PC-3 (cell line): ENCODE data around the gene PJA1. TPM values are rescaled to one million over a fixed set of nuclear protein-coding genes. Genes with fewer than 3 reads are reported as not detected.

Experiments used
- ATAC-seq: fragments of 200-7000 bp; cut with Tn5 transposase; 2 replicates; pipeline ENCODE4 v1.9.1; 2020; ENCODE audit warnings: mild to moderate bottlenecking, moderate library complexity
- BruUV-seq: library from RNA; stranded (reverse); fragments of 400-500 nt; replicated peaks from 2 replicates; lab custom pipeline; 2021; lab: Mats Ljungman, UMichigan
- CTCF ChIA-PET: fragments of 300-600 bp; sonication (Branson Sonifier 250); formaldehyde crosslinking; loops from one replicate; lab custom pipeline; 2022; ENCODE audit warnings: antibody characterized with exemption; lab: Charles Lee
- POLR2A ChIA-PET: fragments of 300-600 bp; sonication (Branson Sonifier 250); formaldehyde crosslinking; loops from one replicate; lab custom pipeline; 2022; ENCODE audit warnings: antibody characterized with exemption; ENCODE audit not compliant: unreplicated experiment; lab: Charles Lee
- DNase-seq: peaks from one replicate; pipeline ENCODE4 v3.0.0-alpha.2; 2015
- H2AFZ ChIP-seq: fragments of 300-600 bp; sonication (generic); 2 replicates; pipeline ENCODE4 v1.6.0; 2016; ENCODE audit warnings: antibody characterized with exemption, low read length
- H3F3A ChIP-seq: fragments of 300-600 bp; sonication (generic); one replicate; pipeline ENCODE4 v1.6.0; 2017; ENCODE audit warnings: antibody characterized with exemption, low read length, control low read depth, mild to moderate bottlenecking; ENCODE audit not compliant: unreplicated experiment
- H3K27ac ChIP-seq: fragments of 300-600 bp; sonication (generic); 2 replicates; pipeline ENCODE4 v1.5.1; 2016; ENCODE audit warnings: mild to moderate bottlenecking, low read length
- H3K27me3 ChIP-seq: fragments of 300-600 bp; sonication (generic); 2 replicates; pipeline ENCODE4 v1.6.1; 2016; ENCODE audit warnings: low read length, mixed read lengths
- H3K36me3 ChIP-seq: fragments of 300-600 bp; sonication (generic); 2 replicates; pipeline ENCODE4 v1.6.1; 2016; ENCODE audit warnings: low read depth, mixed run types, low read length, mixed read lengths
- H3K4me1 ChIP-seq: fragments of 300-600 bp; sonication (generic); 2 replicates; pipeline ENCODE4 v1.5.1; 2016; ENCODE audit warnings: low read length; ENCODE audit not compliant: insufficient read depth
- H3K4me2 ChIP-seq: fragments of 300-600 bp; sonication (generic); 2 replicates; pipeline ENCODE4 v1.6.0; 2016; ENCODE audit warnings: low read length
- H3K4me3 ChIP-seq: fragments of 300-600 bp; sonication (generic); 2 replicates; pipeline ENCODE4 v1.5.1; 2016; ENCODE audit warnings: mild to moderate bottlenecking, low read length, mixed read lengths
- H3K79me2 ChIP-seq: fragments of 300-600 bp; sonication (generic); 2 replicates; pipeline ENCODE4 v1.6.1; 2017; ENCODE audit warnings: low read length, mixed read lengths
- H3K9ac ChIP-seq: fragments of 300-600 bp; sonication (generic); 2 replicates; pipeline ENCODE4 v1.6.0; 2016; ENCODE audit warnings: mild to moderate bottlenecking, low read length
- H3K9me2 ChIP-seq: fragments of 300-600 bp; sonication (generic); replicated peaks from 2 replicates; pipeline ENCODE4 v1.6.1; 2016; ENCODE audit warnings: mixed run types, low read length, mixed read lengths
- H3K9me3 ChIP-seq: fragments of 300-600 bp; sonication (generic); 2 replicates; pipeline ENCODE4 v1.6.1; 2016; ENCODE audit warnings: low read length, mixed read lengths
- H4K20me1 ChIP-seq: fragments of 300-600 bp; sonication (generic); 2 replicates; pipeline ENCODE4 v1.6.1; 2016; ENCODE audit warnings: low read length, mixed read lengths
- CTCF ChIP-seq: fragments of 300-600 bp; sonication (generic); conservative IDR thresholded peaks from 2 replicates; pipeline ENCODE4 v1.5.1; 2017; ENCODE audit warnings: antibody characterized with exemption, low read depth, mild to moderate bottlenecking, low read length
- EZH2 ChIP-seq: fragments of 300-600 bp; sonication (generic); IDR thresholded peaks from one replicate; pipeline ENCODE4 v1.6.1; 2017; ENCODE audit warnings: antibody characterized with exemption, mild to moderate bottlenecking, low read length; ENCODE audit not compliant: unreplicated experiment
- EZH2phosphoT487 ChIP-seq: fragments of 300-600 bp; sonication (generic); IDR thresholded peaks from 2 replicates; pipeline ENCODE4 v1.6.1; 2018; ENCODE audit warnings: mild to moderate bottlenecking, antibody characterized with exemption, low read length, borderline replicate concordance
- intact Hi-C: fragments of 100-400 bp; cut with micrococcal nuclease; formaldehyde crosslinking; loops from 2 replicates; pipeline ENCODE4 v1.9.0; 2023
- total RNA-seq: library from RNA; depleted of rRNA; stranded (reverse); fragments of >200 nt; gene quantifications from 2 replicates; pipeline ENCODE4 v1.2.3, GENCODE V29; 2014

Gene PJA1
- total RNA-seq, 1 experiment from 2014 or later, result 37.6 TPM

GRCh38 chrX:69195810-69196209, 30.6 kb upstream of the PJA1 start:
- TF ChIP-seq EZH2 (no peak), EZH2phosphoT487 (no peak), CTCF (no peak)
- Histone ChIP-seq H2AFZ (no peak overlapping the region), H3K9me2 (no peaks in the 10 kb centered on the region), H3K9ac (no peak overlapping the region), H3K4me2 (no peak overlapping the region), H3K27ac (no peak overlapping the region), H3K27me3 (no peaks in the 10 kb centered on the region), H3K36me3 (no peaks in the 10 kb centered on the region), H3K4me3 (no peak overlapping the region), H3K9me3 (no peaks in the 10 kb centered on the region), H3F3A (no peaks in the 10 kb centered on the region), H3K4me1 (no peaks in the 10 kb centered on the region), H4K20me1 (no peaks in the 10 kb centered on the region), H3K79me2 (no peaks in the 10 kb centered on the region)
- ATAC-seq (no peak), DNase-seq (no peak)
- intact Hi-C loops, result no loop called here
- ChIA-PET CTCF (no interaction called here), POLR2A (no interaction called here)
- BruUV-seq, result no TSS peak

- Histone ChIP-seq H2AFZ (no peak overlapping the region), H3K9me3 (no peaks in the 10 kb centered on the region), H3K36me3 (no peaks in the 10 kb centered on the region), H3K4me3 (no peak overlapping the region), H3F3A (no peaks in the 10 kb centered on the region), H3K9me2 (no peaks in the 10 kb centered on the region), H3K9ac (no peak overlapping the region), H3K27ac (no peak overlapping the region), H3K4me1 (no peaks in the 10 kb centered on the region), H3K79me2 (no peaks in the 10 kb centered on the region), H3K27me3 (no peaks in the 10 kb centered on the region), H4K20me1 (no peaks in the 10 kb centered on the region), H3K4me2 (no peak overlapping the region)
- no TSS peak for BruUV-seq
- ATAC-seq (no peak), DNase-seq (no peak)
- TF ChIP-seq EZH2phosphoT487 (no peak), CTCF (no peak), EZH2 (no peak)
- POLR2A ChIA-PET, result no interaction called here
- intact Hi-C loops, result no loop called here
- CTCF ChIA-PET, result no interaction called here
Observed at GRCh38 chrX:69195192-69195591, 29.9 kb upstream of the PJA1 start.

GRCh38 chrX:69192603-69193002, 27.4 kb upstream of the PJA1 start:
- H3K36me3 ChIP-seq, result no peaks in the 10 kb centered on the region
- H3K27me3 ChIP-seq, result no peaks in the 10 kb centered on the region
- H3K4me2 ChIP-seq, result no peak overlapping the region
- no peaks in the 10 kb centered on the region for H3K4me1 ChIP-seq
- no peak overlapping the region for H3K4me3 ChIP-seq
- ATAC-seq, result no peak
- H2AFZ ChIP-seq, result no peak overlapping the region
- no TSS peak for BruUV-seq
- no peaks in the 10 kb centered on the region for H3K9me2 ChIP-seq
- no peak overlapping the region for H3K9ac ChIP-seq
- ChIA-PET CTCF (no interaction called here), POLR2A (no interaction called here)
- intact Hi-C loops, result no loop called here
- no peak overlapping the region for H3K27ac ChIP-seq
- H3K9me3 ChIP-seq, result no peaks in the 10 kb centered on the region
- H3K79me2 ChIP-seq, result no peaks in the 10 kb centered on the region
- no peaks in the 10 kb centered on the region for H3F3A ChIP-seq
- H4K20me1 ChIP-seq, result no peaks in the 10 kb centered on the region
- TF ChIP-seq CTCF (no peak), EZH2phosphoT487 (no peak), EZH2 (no peak)
- no peak for DNase-seq
